Activated CD4-positive, CD25-positive, alpha-beta regulatory T cell (primary cell): Measurements from ENCODE around the gene G2E3.

Source experiments
- DNase-seq, 4 experiments: peaks; one replicate each; lab custom pipeline; 2025; lab: John Stamatoyannopoulos, UW

The G2E3 gene

GRCh38 chr14:30656190-30656632 is 97.3 kb downstream of the G2E3 start:
- peak in 1 of 4 experiments; percentile 3 for DNase-seq

GRCh38 chr14:30657050-30657449 is 98.1 kb downstream of the G2E3 start:
- DNase-seq = no peak

GRCh38 chr14:30657606-30658163 is 98.7 kb downstream of the G2E3 start:
- DNase-seq = no peak

- no peak for DNase-seq
These were observed 99.7 kb downstream of the G2E3 start for GRCh38 chr14:30658645-30659044.

GRCh38 chr14:30669594-30669993 is 110.6 kb downstream of the G2E3 start:
- DNase-seq = no peak
